ENCODE results near the gene TSPAN4. TPM values are rescaled to one million over a fixed set of nuclear protein-coding genes. Genes with fewer than 3 reads are reported as not detected.
A peak's percentile ranks its signal among the peaks of the same experiment; 100 is the strongest.

TSPAN4 gene
- total and polyA plus RNA-seq, 4 donors, result 68.3 to 197 (median 134) TPM

DNA sequence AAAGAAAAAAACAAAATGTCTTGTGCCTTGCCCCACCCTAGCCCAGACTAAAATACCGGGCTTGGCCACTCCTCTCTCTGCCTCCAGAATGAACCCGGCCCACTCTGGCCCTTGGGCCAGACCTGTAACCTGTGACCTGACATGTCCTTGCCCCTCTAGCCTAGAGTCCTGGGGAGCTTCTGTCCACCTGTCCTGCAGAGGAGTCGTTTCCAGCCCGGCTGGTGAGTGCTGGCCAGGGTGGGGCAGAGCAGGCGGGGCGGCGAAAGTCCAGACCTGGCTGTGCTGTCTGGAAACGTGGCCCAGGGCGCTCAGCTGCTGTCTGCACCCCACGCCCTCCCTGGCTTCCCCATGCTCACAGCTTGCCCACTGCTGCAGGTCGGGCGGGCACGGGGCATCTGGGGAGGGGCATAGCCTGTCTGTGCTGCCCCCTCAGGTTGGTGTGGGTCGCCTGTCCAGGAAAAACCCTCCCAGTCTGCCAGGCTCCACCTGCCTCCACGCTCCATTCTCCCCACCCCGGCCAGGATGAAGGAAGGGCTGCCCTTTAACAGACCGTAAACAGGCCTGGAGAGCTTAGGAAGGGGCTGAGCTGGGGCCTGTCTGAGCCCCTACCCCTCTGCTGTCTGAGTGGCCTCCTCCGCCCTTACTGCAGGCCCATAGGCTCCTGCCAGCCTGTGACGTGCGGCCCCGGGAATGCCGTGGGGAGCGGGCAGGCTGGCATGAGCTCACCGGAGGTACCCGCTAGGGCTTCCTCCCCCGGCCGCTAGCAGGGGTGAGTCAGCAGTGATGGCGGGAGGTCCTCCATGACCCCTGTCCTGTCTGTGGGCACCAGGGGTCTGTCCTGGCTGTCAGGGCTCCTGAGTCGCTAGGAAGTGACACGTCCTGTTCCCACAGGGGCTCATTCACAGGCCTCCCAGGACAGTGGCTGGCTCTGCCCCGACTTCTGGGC, 8.0 kb upstream of the TSPAN4 start:
- TF ChIP-seq, protein P1, sequence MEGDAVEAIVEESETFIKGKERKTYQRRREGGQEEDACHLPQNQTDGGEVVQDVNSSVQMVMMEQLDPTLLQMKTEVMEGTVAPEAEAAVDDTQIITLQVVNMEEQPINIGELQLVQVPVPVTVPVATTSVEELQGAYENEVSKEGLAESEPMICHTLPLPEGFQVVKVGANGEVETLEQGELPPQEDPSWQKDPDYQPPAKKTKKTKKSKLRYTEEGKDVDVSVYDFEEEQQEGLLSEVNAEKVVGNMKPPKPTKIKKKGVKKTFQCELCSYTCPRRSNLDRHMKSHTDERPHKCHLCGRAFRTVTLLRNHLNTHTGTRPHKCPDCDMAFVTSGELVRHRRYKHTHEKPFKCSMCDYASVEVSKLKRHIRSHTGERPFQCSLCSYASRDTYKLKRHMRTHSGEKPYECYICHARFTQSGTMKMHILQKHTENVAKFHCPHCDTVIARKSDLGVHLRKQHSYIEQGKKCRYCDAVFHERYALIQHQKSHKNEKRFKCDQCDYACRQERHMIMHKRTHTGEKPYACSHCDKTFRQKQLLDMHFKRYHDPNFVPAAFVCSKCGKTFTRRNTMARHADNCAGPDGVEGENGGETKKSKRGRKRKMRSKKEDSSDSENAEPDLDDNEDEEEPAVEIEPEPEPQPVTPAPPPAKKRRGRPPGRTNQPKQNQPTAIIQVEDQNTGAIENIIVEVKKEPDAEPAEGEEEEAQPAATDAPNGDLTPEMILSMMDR (IDR thresholded peaks at IDR 0.05; ENCODE audit: control extremely low read depth, extremely low read depth), result no peak
- no peak overlapping the region for H3K9ac ChIP-seq (ENCODE audit: insufficient read depth in 1 of 2, low read length in 2 of 2)
- H3K27me3 ChIP-seq (ENCODE audit: control insufficient read depth in 3 of 3, insufficient read depth in 3 of 3, low read length in 2 of 3), result peaks cover 0 to 15% (median 6%) of the 10 kb centered on the region in 3 donors
- WGBS, 2 donors, result 19 to 32% methylated on average over 30 to 31 of the region's 31 CpGs
- H3K9me3 ChIP-seq (ENCODE audit: control insufficient read depth in 4 of 4, insufficient read depth in 3 of 4, low read length in 3 of 4), result no peaks in the 10 kb centered on the region
- peak overlapping the region; percentile 0 for H3K4me3 ChIP-seq
- DNase-seq, result peak in 2 of 3 donors; percentile 37 to 50
- peak overlapping the region; percentile 88 to 95 for H3K27ac ChIP-seq (ENCODE audit: low read depth in 1 of 2, low read length in 1 of 2)
- peak; percentile 44 for ATAC-seq (ENCODE audit: insufficient read depth, low FRiP score)
- peaks cover 0 to 46% (median 12%) of the 10 kb centered on the region in 5 donors for H3K4me1 ChIP-seq (ENCODE audit: control insufficient read depth in 5 of 5, insufficient read depth in 5 of 5, low read length in 5 of 5)
- H3K36me3 ChIP-seq (ENCODE audit: control insufficient read depth in 4 of 4, insufficient read depth in 4 of 4, low read length in 4 of 4), result peaks cover 0 to 36% (median 15%) of the 10 kb centered on the region in 4 donors

DNA sequence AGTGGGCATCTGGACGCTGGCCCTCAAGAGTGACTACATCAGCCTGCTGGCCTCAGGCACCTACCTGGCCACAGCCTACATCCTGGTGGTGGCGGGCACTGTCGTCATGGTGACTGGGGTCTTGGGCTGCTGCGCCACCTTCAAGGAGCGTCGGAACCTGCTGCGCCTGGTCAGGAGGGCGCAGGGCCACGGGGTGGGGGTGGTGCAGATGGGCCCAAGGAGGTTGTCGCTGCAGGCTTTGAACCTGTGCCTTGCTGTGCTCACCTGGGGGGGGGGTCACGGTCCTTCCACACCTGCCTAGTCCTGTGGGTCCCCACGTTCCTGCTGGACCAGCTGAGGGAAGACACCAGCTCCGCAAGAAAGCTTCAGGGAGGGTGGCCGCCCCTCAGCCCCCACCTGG, 6.4 kb upstream of the TSPAN4 start:
- Histone ChIP-seq H3K9me3 (ENCODE audit: control insufficient read depth in 4 of 4, insufficient read depth in 3 of 4, low read length in 3 of 4) (no peaks in the 10 kb centered on the region), H3K36me3 (ENCODE audit: control insufficient read depth in 4 of 4, insufficient read depth in 4 of 4, low read length in 4 of 4) (peaks cover 4 to 46% (median 18%) of the 10 kb centered on the region in 4 donors), H3K9ac (ENCODE audit: insufficient read depth in 1 of 2, low read length in 2 of 2) (no peak overlapping the region), H3K27me3 (ENCODE audit: control insufficient read depth in 3 of 3, insufficient read depth in 3 of 3, low read length in 2 of 3) (peaks cover 0 to 5% (median 1%) of the 10 kb centered on the region in 3 donors), H3K4me1 (ENCODE audit: control insufficient read depth in 5 of 5, insufficient read depth in 5 of 5, low read length in 5 of 5) (peaks cover 6 to 39% (median 8%) of the 10 kb centered on the region in 5 donors), H3K27ac (ENCODE audit: low read depth in 1 of 2, low read length in 1 of 2) (no peak overlapping the region), H3K4me3 (no peak overlapping the region)
- TF ChIP-seq, protein P1 (IDR thresholded peaks at IDR 0.05; ENCODE audit: control extremely low read depth, extremely low read depth), result no peak
- no peak for DNase-seq
- WGBS, 2 donors, result 93 to 96% methylated on average over 14 of the region's 14 CpGs
- ATAC-seq (ENCODE audit: insufficient read depth, low FRiP score), result no peak

DNA sequence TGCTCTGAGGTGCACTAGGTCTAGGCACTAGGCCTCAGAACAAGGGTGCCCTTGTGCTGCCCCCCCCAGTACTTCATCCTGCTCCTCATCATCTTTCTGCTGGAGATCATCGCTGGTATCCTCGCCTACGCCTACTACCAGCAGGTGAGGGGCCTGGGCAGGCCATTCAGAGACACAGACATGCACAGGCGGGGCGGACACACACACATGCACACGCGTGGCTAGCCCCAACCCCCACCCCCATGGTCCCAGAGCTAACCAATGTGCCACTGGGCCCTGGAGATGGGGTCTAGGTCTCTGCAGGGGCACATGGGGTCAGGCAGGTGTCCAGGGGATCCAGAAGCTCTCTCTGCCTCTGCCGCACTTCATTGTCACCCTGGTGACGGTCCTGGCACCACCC, 6.0 kb upstream of the TSPAN4 start:
- no peak overlapping the region for H3K9ac ChIP-seq (ENCODE audit: insufficient read depth in 1 of 2, low read length in 2 of 2)
- ATAC-seq (ENCODE audit: insufficient read depth, low FRiP score) (no peak), DNase-seq (no peak)
- peaks cover 4 to 46% (median 18%) of the 10 kb centered on the region in 4 donors for H3K36me3 ChIP-seq (ENCODE audit: control insufficient read depth in 4 of 4, insufficient read depth in 4 of 4, low read length in 4 of 4)
- no peak overlapping the region for H3K4me3 ChIP-seq
- 86 to 94% methylated on average over 9 of the region's 9 CpGs for WGBS, 2 donors
- H3K27me3 ChIP-seq (ENCODE audit: control insufficient read depth in 3 of 3, insufficient read depth in 3 of 3, low read length in 2 of 3), result peaks cover 0 to 3% (median 0%) of the 10 kb centered on the region in 3 donors
- H3K9me3 ChIP-seq (ENCODE audit: control insufficient read depth in 4 of 4, insufficient read depth in 3 of 4, low read length in 3 of 4), result no peaks in the 10 kb centered on the region
- peak overlapping the region in 1 of 2 donors; percentile 8 for H3K27ac ChIP-seq (ENCODE audit: low read depth in 1 of 2, low read length in 1 of 2)
- H3K4me1 ChIP-seq (ENCODE audit: control insufficient read depth in 5 of 5, insufficient read depth in 5 of 5, low read length in 5 of 5), result peaks cover 6 to 36% (median 10%) of the 10 kb centered on the region in 5 donors
- TF ChIP-seq, protein P1 (IDR thresholded peaks at IDR 0.05; ENCODE audit: control extremely low read depth, extremely low read depth), result no peak
